Stimulated activated CD8-positive, alpha-beta memory T cell treated with anti-CD3 and anti-CD28 coated beads, Interleukin-15, amount 100 ng/mL, for 24 hours (primary cell): ENCODE results near the gene USF3.
A peak's percentile ranks its signal among the peaks of the same experiment; 100 is the strongest.

Experiments
- DNase-seq: peaks from one replicate; pipeline ENCODE4 v3.0.0-alpha.2; 2020; ENCODE audit warnings: low read depth

USF3 gene

GRCh38 chr3:113695786-113696645 lies at the start of gene USF3:
TSS of gene USF3 (minus strand) at chr3:113696642. CDS start at chr3:113674878, 21,764 bp downstream.
- peak; percentile 66 for DNase-seq

- DNase-seq = peak; percentile 86
Observed at GRCh38 chr3:113745756-113746547, 49.5 kb upstream of the USF3 start, which contains the start of gene NAA50. TSS of gene NAA50 (minus strand) at chr3:113746249. CDS start at chr3:113745949, 300 bp downstream.

- peak; percentile 37 for DNase-seq
Observed at GRCh38 chr3:113744941-113745755, 48.7 kb upstream of the USF3 start.

- DNase-seq = no peak
Observed at GRCh38 chr3:113743006-113743630, 46.7 kb upstream of the USF3 start.

- DNase-seq = no peak
Observed at GRCh38 chr3:113741620-113742019, 45.2 kb upstream of the USF3 start.

- DNase-seq = no peak
Observed at GRCh38 chr3:113741086-113741485, 44.6 kb upstream of the USF3 start.

GRCh38 chr3:113736548-113737089 lies 40.2 kb upstream of the USF3 start:
- no peak for DNase-seq

- no peak for DNase-seq
Observed at GRCh38 chr3:113731694-113732093, 35.3 kb upstream of the USF3 start.

- no peak for DNase-seq
Observed at GRCh38 chr3:113730550-113730949, 34.1 kb upstream of the USF3 start.

- no peak for DNase-seq
Observed at GRCh38 chr3:113728661-113729060, 32.2 kb upstream of the USF3 start.

- no peak for DNase-seq
Observed at GRCh38 chr3:113721636-113722035, 25.2 kb upstream of the USF3 start.

GRCh38 chr3:113719758-113720157 lies 23.3 kb upstream of the USF3 start:
- no peak for DNase-seq

- no peak for DNase-seq
Observed at GRCh38 chr3:113719294-113719693, 22.9 kb upstream of the USF3 start.

- DNase-seq = no peak
Observed at GRCh38 chr3:113717818-113718217, 21.4 kb upstream of the USF3 start.

GRCh38 chr3:113717308-113717707 lies 20.9 kb upstream of the USF3 start:
- no peak for DNase-seq

- no peak for DNase-seq
Observed at GRCh38 chr3:113714702-113715101, 18.3 kb upstream of the USF3 start.

- no peak for DNase-seq
Observed at GRCh38 chr3:113712129-113712528, 15.7 kb upstream of the USF3 start.

- no peak for DNase-seq
Observed at GRCh38 chr3:113707835-113708234, 11.4 kb upstream of the USF3 start.

- no peak for DNase-seq
Observed at GRCh38 chr3:113698956-113699355, 2.5 kb upstream of the USF3 start.

GRCh38 chr3:113698213-113698742 lies 1.8 kb upstream of the USF3 start:
- no peak for DNase-seq

GRCh38 chr3:113697500-113698090 lies 1.2 kb upstream of the USF3 start:
- no peak for DNase-seq
